ENCODE measurements around the gene PMM1. TPM values are rescaled to one million over a fixed set of nuclear protein-coding genes. Genes with fewer than 3 reads are reported as not detected.

The PMM1 gene
- total and polyA plus RNA-seq, 2 of the 13 experiments (the other 11 are each of a cell fraction or from before 2014, with no cell fraction given): 17.8 to 95.6 TPM

DNA sequence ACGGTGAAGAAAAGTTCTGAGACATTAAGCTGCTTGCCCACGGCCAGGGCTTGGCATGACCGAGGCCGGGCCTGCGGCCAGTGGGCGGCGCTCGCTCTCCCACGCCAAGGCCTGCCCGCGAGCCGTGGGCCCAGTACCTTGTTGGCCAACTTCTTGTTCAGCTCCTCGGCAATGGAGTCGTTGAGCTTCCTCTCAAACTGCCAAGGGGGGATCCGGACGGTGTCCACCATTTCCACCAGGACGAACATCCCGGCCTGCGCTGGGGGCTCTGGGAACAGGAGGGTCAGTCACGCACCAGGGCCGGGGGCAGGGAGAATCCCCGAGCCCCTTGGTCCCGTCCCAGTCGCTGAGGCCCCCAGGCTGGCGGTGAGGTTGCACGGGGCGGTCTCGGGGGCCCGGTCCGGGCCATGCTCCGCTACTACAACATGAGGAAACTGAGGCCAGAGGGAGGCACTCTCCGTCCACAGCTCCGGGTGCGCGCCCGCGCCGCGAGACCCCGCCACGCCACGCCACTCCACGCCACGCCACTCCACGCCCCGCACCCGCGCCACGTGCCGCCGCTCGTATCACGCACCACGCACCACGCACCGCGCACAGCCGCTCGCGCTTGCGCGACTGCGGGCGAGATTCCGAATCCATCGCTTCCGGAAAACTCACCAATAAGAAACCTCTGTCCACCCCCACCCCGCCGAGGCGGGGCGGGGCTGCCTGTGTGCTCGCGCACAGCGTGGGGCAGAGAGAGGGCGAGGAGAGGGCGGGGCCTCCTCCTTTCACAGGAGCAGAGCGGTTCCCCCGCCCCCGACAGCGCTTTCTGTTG is 45.6 kb downstream of the PMM1 start, which contains the start of gene POLR3H (continued):
- TF ChIP-seq, protein P1, sequence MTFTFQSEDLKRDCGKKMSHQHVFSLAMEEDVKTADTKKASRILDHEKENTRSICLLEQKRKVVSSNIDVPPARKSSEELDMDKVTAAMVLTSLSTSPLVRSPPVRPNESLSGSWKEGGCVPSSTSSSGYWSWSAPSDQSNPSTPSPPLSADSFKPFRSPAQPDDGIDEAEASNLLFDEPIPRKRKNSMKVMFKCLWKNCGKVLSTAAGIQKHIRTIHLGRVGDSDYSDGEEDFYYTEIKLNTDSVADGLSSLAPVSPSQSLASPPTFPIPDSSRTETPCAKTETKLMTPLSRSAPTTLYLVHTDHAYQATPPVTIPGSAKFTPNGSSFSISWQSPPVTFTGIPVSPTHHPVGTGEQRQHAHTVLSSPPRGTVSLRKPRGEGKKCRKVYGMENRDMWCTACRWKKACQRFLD (CRISPR knock-in tag; IDR thresholded peaks at IDR 0.05; ENCODE audit: borderline replicate concordance): no peak
- TF ChIP-seq THAP9 (CRISPR knock-in tag; IDR thresholded peaks at IDR 0.05; ENCODE audit: borderline replicate concordance) (no peak), FOXP1 (IDR thresholded peaks at IDR 0.05) (no peak), FOXP1 (CRISPR knock-in tag; IDR thresholded peaks at IDR 0.05) (no peak), RFX1 (IDR thresholded peaks at IDR 0.05) (peak; percentile 92), ZNF496 (CRISPR knock-in tag; IDR thresholded peaks at IDR 0.05; ENCODE audit: insufficient replicate concordance) (no peak), ZBTB25 (CRISPR knock-in tag; IDR thresholded peaks at IDR 0.05) (no peak), ARNT2 (CRISPR knock-in tag; IDR thresholded peaks at IDR 0.05; ENCODE audit: low read depth) (peak; percentile 20; the same call in 1 of the 2 replicates), TOE1 (CRISPR knock-in tag; IDR thresholded peaks at IDR 0.05) (no peak), THYN1 (CRISPR knock-in tag; IDR thresholded peaks at IDR 0.05; ENCODE audit: borderline replicate concordance, low read depth) (no peak), HOXA9 (CRISPR knock-in tag; IDR thresholded peaks at IDR 0.05; ENCODE audit: borderline replicate concordance) (0 out of 2 replicates have a peak, but pooled peaks have one; percentile 38), YEATS2 (CRISPR knock-in tag; IDR thresholded peaks at IDR 0.05; ENCODE audit: borderline replicate concordance) (no peak), ISL2 (CRISPR knock-in tag; IDR thresholded peaks at IDR 0.05) (peak; percentile 13; the same call in 1 of the 2 replicates), NCOA1 (CRISPR knock-in tag; IDR thresholded peaks at IDR 0.05) (0 out of 2 replicates have a peak, but pooled peaks have one; percentile 20), ZNF552 (CRISPR knock-in tag; IDR thresholded peaks at IDR 0.05; ENCODE audit: borderline replicate concordance) (no peak), ZMYM2 (CRISPR knock-in tag; IDR thresholded peaks at IDR 0.05) (no peak), GPN1 (CRISPR knock-in tag; IDR thresholded peaks at IDR 0.05; ENCODE audit: borderline replicate concordance) (no peak), ZNF672 (CRISPR knock-in tag; IDR thresholded peaks at IDR 0.05) (no peak), ZNF850 (CRISPR knock-in tag; conservative IDR thresholded peaks at IDR 0.05) (no peak)
- TF ChIP-seq, protein P2, sequence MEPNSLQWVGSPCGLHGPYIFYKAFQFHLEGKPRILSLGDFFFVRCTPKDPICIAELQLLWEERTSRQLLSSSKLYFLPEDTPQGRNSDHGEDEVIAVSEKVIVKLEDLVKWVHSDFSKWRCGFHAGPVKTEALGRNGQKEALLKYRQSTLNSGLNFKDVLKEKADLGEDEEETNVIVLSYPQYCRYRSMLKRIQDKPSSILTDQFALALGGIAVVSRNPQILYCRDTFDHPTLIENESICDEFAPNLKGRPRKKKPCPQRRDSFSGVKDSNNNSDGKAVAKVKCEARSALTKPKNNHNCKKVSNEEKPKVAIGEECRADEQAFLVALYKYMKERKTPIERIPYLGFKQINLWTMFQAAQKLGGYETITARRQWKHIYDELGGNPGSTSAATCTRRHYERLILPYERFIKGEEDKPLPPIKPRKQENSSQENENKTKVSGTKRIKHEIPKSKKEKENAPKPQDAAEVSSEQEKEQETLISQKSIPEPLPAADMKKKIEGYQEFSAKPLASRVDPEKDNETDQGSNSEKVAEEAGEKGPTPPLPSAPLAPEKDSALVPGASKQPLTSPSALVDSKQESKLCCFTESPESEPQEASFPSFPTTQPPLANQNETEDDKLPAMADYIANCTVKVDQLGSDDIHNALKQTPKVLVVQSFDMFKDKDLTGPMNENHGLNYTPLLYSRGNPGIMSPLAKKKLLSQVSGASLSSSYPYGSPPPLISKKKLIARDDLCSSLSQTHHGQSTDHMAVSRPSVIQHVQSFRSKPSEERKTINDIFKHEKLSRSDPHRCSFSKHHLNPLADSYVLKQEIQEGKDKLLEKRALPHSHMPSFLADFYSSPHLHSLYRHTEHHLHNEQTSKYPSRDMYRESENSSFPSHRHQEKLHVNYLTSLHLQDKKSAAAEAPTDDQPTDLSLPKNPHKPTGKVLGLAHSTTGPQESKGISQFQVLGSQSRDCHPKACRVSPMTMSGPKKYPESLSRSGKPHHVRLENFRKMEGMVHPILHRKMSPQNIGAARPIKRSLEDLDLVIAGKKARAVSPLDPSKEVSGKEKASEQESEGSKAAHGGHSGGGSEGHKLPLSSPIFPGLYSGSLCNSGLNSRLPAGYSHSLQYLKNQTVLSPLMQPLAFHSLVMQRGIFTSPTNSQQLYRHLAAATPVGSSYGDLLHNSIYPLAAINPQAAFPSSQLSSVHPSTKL (CRISPR knock-in tag; IDR thresholded peaks at IDR 0.05): no peak; the same call in 1 of the 2 replicates

Data from HepG2 (cell line).